ENCODE data around the gene BEX3.
"Not testable (repeated sequence)": the region's sequence is repeated elsewhere in the genome, so short reads cannot be mapped to it uniquely, and the experiment has no call there.

Gene BEX3

DNA sequence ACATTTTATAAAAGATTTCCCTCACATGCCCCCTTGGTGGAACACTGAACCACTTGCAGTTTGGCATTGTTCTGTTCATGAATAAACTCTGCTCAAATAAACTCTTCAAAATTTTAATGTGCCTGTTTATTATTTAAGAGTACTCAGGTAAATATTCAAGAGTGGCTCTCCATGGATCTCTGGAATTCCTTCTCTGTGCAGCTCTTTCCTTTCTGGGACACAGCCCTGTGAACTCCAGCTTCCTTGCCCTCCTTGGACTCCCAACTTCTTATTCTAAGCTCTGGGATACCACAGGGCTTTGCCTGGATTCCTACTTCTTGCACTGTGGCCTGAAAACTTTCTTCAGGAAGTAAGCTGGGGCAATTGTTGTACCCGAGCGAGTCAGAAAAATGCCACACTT, 8.3 kb downstream of the BEX3 start:
- no peak for DNase-seq

DNA sequence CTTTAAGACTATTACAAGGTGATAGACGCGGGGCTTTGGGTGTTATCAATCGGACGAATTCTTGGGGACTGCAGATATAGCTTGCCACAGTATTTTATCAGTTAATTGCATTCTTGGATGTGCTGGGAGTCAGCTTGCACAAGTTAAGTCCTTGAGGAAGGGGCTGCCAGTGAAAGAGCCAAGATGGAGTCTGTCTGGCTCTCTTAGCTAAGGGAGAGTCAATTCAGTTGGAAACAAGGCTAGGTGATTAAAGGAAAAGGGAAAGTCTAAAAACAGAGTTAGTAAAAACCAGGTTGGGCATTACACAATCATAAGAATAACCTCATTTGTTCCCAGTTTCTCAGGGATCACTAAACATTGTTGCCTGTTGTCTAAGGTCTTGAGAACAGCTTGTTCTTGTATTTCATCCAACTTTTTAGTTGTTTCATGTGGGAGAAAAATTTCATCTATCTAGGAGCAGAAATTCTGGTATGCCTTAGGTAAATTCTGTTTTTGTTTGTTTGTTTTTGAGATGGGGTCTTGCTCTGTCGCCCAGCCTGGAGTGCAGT, 9.0 kb downstream of the BEX3 start:
- not testable (repeated sequence) for DNase-seq

DNA sequence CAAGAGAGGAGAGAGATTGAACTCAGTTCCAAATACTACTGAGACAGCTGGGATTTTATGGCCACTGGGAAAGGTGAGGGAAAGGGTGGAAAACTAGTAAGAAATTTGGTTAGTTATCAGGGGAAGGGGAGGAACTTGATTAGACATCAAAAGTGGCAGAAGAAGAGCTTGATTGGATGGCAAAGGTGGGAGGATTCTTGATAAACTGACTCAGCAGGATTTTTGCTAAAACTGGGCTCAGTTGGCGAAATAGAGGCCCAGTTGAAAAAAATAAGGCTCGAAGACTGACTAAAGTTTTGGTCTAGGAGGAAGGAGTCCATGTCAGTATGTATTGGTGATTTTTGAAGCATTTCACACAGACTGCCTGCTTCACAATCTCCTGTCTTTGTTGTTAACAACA, 10.0 kb downstream of the BEX3 start:
- DNase-seq, result no peak

DNA sequence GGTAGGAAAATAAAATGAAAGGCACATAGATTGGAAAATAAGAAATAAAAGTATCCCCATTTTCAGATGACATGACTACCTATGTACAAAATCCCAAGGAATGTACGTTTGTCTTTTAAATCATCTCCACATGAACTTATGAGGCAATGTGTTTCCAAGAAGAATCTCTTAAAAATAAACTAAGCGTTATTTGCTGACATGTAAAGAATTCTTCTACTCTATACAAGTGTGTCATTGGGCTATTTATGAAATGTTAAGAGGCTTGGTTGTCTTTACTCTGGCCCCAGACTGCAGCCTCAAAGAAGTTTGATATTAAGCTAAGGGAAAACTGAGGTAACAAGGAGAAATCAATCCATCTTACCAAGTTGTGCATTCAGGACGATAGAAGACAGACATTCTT, 17.1 kb downstream of the BEX3 start:
- no peak for DNase-seq

GRCh38 chrX:103396186-103396585, 19.8 kb downstream of the BEX3 start:
- no peak for DNase-seq

- no peak for DNase-seq
Observed at GRCh38 chrX:103396660-103397059, 20.3 kb downstream of the BEX3 start.

- DNase-seq, result no peak
Observed at GRCh38 chrX:103397707-103398106, 21.4 kb downstream of the BEX3 start.

DNA sequence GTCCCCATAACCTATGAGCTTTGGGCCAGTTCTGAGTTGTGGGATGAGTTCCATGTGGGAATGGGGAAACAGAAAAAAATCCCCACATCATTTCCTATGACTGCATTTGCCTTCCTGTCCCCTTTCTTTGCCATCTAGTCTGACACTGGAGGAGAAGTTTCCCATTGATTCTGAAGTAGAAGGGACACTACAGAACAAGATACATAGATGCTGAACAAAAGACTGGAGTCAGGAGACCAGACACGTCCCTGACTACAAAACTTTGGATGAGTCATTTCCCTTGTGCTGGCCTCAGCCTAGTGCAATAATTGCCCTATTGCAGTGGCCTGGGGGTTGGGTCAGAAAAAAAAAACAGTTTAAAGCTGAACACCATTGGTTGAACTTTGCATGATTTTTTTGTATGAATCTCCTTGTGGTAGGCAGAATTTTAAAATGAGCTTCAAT, 22.1 kb downstream of the BEX3 start:
- DNase-seq, result no peak

DNA sequence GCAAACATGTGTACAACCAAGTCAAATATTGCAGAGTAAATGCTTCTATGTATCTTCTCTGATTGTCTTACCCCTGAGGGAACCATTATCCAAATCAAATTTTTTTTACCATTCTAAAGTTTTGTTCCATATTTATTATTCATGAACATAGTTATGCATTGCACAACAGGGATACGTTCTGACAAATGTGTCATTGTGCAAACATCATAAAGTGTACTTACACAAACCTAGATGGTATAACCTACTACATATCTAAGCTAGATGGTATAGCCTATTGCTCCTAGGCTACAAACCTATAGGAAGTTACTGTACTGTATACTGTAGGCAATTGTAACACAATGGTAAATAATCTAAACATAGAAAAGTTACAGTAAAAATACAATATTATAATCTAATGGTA, 23.4 kb downstream of the BEX3 start:
- no peak for DNase-seq

DNA sequence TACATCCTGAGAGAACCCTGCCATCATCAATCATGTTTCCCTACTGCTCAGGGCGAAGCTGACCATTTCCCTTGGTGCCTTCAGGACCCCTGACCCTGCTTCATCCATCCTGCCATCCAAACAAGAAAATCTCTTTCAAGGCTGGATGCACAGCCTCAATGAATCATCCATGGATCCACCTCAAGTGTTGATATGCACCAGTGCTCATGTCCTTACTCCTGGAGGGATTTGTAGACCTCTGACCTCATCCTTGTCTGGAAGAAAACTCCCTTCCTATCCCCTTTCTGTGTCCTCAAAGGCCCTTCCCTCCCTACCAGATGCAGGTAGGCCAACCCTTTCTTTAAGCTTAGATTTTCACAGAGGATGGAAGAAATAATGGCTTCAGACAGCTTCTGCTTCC, 24.6 kb downstream of the BEX3 start:
- no peak for DNase-seq

GRCh38 chrX:103404231-103405008, 28.1 kb downstream of the BEX3 start:
- no peak for DNase-seq

GRCh38 chrX:103405009-103405333, 28.6 kb downstream of the BEX3 start:
- DNase-seq, result no peak

GRCh38 chrX:103406256-103406655, 29.9 kb downstream of the BEX3 start:
- DNase-seq, result no peak

GRCh38 chrX:103407776-103408175, 31.4 kb downstream of the BEX3 start:
- DNase-seq, result no peak

DNA sequence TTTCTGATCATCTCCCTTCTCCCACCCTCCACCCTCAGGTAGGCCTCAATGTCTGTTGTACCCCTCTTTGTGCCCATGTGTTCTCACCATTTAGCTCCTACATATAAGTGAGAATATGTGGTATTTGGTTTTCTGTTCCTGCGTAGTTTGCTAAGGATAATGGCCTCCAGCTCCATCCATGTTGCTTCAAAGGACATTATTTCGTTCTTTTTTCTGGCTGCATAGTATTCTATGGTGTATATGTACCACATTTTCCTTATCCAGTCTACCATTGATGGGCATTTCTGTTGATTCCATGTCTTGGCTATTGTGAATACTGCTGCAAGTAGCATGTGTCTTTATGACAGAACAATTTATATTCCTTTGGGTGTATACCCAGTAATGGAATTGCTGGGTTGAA, 35.4 kb downstream of the BEX3 start:
- DNase-seq, result not testable (repeated sequence)

- DNase-seq, result no peak
Observed at GRCh38 chrX:103413705-103414387, 37.5 kb downstream of the BEX3 start.

DNA sequence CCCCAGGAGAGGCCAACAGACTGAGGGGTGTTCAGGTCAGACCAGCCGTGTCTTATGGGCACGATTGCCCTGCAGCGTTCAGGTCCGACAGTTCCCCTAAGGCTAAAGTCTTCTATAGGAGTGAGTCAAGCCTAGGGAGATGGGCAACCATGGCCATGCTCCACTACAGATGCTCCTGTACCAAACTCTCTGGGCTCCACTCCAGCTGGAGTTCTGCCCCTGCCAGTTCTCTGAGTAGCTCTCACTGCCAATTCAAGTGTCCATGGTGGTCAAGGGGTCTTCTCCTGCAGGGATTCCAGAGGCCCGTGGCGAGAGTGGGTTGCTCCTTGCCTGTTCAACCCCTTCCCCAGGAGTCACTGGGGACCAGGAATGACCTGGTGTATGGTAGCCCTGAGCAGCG, 38.2 kb downstream of the BEX3 start:
- DNase-seq, result no peak

DNA sequence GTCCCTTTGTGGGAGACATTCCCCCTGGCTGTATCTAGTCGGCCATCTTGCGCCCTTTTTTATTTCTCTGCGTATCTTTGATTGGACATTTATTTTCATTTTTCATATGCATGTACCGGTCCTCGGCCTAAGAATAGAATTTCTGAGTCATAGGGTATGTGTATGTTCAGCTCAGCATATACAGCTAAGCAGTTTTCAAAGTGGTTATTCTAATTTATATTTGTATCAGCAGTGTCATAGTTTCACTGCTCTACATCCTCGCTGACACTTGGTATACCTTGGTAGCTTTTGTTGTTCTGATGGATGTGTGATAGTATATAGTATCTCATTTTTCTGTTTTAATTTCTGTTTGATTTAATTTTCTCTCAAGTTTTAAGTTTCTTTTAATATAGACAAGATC, 38.7 kb downstream of the BEX3 start:
- DNase-seq, result no peak

GRCh38 chrX:103415528-103415927, 39.2 kb downstream of the BEX3 start:
- no peak for DNase-seq

DNA sequence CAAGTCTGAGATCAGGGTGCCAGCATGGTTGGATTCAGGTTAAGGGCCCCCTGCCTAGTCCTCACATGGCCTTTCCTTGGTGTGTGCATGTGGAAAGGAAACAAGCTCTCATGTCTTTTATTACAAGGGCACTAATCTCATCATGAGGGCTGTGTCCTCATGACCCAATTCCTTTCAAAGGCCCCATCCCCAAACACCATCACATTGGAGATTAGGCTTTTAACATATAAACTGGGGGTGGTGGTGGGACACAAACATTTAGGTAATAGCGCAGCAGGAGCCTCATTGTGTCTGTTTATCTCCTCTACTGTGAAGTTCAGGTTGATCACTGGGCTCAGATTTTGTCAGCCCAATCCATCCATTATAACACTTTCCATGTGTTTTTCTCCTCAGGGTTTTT, 41.0 kb downstream of the BEX3 start:
- no peak for DNase-seq

DNA sequence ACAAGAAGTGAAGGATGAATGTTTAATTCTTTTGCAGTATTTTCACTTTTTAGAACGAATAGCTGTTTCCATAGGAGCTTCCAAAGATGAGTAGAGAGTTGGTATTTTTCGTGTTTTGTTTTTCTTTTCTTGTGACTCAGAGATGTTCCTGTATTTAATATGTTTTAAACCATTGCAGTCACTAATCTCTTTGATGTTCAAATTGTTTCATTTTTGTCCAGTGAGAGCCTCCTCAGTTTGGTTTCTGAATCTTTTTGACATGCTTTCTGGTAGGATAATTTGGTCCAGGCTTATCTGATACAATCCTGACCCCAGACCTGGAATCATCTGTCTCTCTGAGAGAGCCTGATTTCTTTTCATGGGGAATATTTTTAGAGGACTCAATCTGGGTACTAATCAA, 41.6 kb downstream of the BEX3 start:
- no peak for DNase-seq

DNA sequence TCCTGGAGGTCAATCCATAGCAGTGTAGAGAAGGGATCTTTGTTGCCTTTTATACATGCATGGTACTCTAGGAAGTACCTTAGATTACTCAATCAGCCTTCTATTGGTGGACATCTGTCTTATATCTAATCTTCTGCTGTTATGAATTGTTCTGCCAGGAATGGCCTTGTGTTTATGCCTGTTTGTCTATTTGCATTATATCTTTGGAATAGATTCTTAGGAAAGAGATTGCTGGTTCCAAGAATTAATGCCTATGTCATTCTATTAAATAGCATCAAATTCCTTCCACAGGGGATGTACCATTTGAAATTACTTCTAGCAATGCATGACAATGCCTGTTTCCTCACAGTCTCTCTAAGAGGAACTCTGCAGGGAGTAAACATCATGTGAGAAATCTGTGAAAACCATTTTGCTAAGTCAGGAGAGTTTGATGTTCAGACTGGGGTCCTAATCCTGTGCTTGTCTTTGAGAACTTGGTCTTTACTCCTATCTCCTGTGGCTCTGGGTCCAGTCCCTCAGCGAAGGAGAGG, 42.5 kb downstream of the BEX3 start:
- no peak for DNase-seq

GRCh38 chrX:103423955-103424638, 47.8 kb downstream of the BEX3 start:
- no peak for DNase-seq

All from activated naive CD4-positive, alpha-beta T cell (primary cell).